SK-N-MC (cell line): ENCODE measurements around the gene HAO2.
"Not testable (repeated sequence)": the region's sequence is repeated elsewhere in the genome, so short reads cannot be mapped to it uniquely, and the experiment has no call there.

Source experiments
- EZH2 ChIP-seq: fragments of 200-600 bp; sonication (generic); IDR thresholded peaks from one replicate; pipeline ENCODE4 v1.6.1; 2017; ENCODE audit warnings: antibody characterized with exemption
- FOXP2 ChIP-seq: optimal IDR thresholded peaks from 2 replicates; pipeline ENCODE3; 2011; ENCODE audit warnings: mild to moderate bottlenecking, moderate library complexity; ENCODE audit not compliant: insufficient read depth; ENCODE audit errors: extremely low read length, control extremely low read depth
- POLR2AphosphoS5 ChIP-seq: IDR thresholded peaks from 2 replicates; pipeline ENCODE4 v1.6.1; 2012; ENCODE audit warnings: mild to moderate bottlenecking, low read depth, low read length, borderline replicate concordance

- not testable (repeated sequence) for TF ChIP-seq POLR2AphosphoS5, EZH2, FOXP2
These were observed 17.7 kb upstream of the HAO2 start for GRCh38 chr1:119350866-119351265.
